HFFc6 (cell line): ENCODE measurements around the gene PDZRN4. TPM values are rescaled to one million over a fixed set of nuclear protein-coding genes. Genes with fewer than 3 reads are reported as not detected.
"Not testable (repeated sequence)": the region's sequence is repeated elsewhere in the genome, so short reads cannot be mapped to it uniquely, and the experiment has no call there.

Experiments
- DNase-seq: peaks from one replicate; pipeline ENCODE4 v3.0.0-alpha.2; 2018
- H3K27ac Mint-ChIP-seq: 2 replicates; pipeline ENCODE4 v1.8.0; 2020; ENCODE audit warnings: mild to moderate bottlenecking, mixed read lengths
- H3K27me3 Mint-ChIP-seq: 2 replicates; pipeline ENCODE4 v1.8.0; 2021; ENCODE audit warnings: mild to moderate bottlenecking, moderate library complexity, mixed read lengths; ENCODE audit not compliant: insufficient read depth
- H3K36me3 Mint-ChIP-seq: 2 replicates; pipeline ENCODE4 v1.8.0; 2021; ENCODE audit warnings: low read depth, mixed read lengths
- H3K4me1 Mint-ChIP-seq: 2 replicates; pipeline ENCODE4 v1.8.0; 2020; ENCODE audit warnings: low read depth, mixed read lengths
- H3K4me3 Mint-ChIP-seq: 2 replicates; pipeline ENCODE4 v1.8.0; 2020; ENCODE audit warnings: mild to moderate bottlenecking, moderate library complexity, mixed read lengths
- H3K9me3 Mint-ChIP-seq: 2 replicates; pipeline ENCODE4 v1.8.0; 2020; ENCODE audit warnings: mild to moderate bottlenecking, mixed read lengths
- CTCF ChIP-seq: fragments of 200-600 bp; sonication (generic); IDR thresholded peaks from 2 replicates; pipeline ENCODE4 v1.5.0; 2021; ENCODE audit warnings: antibody characterized with exemption, mild to moderate bottlenecking
- total RNA-seq, 6 experiments: library from RNA; stranded (reverse); fragmentation: NEBNext Ultra II Directional; extraction: Animal tissue kit (Norgen Biotek cat#: 25700); gene quantifications; 2 replicates in 1 of 6; 3 replicates in 5 of 6; pipeline ENCODE4 v1.2.3, GENCODE V29; 2021

PDZRN4 gene
- total RNA-seq, 6 experiments from 2014 or later: not detected

DNA sequence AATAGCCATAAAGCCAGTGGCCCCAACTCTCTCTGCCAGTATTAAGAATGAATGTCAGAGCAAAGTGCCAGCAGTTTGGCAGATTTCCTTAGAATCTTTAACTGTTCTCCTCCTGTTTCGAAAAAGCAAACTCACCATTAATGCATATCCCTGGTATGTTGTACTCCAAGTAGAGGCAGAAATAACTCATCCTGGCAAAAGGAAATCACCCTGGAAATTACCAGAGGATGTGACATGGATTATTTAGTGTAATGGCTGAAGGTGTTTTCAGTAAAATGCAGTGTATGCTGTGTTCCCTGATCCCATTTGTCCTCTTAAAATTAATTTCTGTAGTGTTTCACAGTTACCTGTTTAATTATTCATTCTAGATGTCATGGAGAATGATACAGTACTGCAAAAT lies 105.3 kb downstream of the PDZRN4 start:
- TF ChIP-seq CTCF: no peak
- no peaks in the 10 kb centered on the region for H3K36me3 Mint-ChIP-seq
- H3K4me3 Mint-ChIP-seq: no peak overlapping the region
- H3K9me3 Mint-ChIP-seq: peaks cover 16% of the 10 kb centered on the region
- no peaks in the 10 kb centered on the region for H3K27me3 Mint-ChIP-seq
- no peaks in the 10 kb centered on the region for H3K4me1 Mint-ChIP-seq
- DNase-seq: no peak
- H3K27ac Mint-ChIP-seq: no peak overlapping the region

- Mint-ChIP-seq H3K9me3 (peaks cover 18% of the 10 kb centered on the region), H3K4me3 (no peak overlapping the region), H3K36me3 (no peaks in the 10 kb centered on the region), H3K4me1 (no peaks in the 10 kb centered on the region), H3K27ac (no peak overlapping the region), H3K27me3 (no peaks in the 10 kb centered on the region)
- no peak for TF ChIP-seq CTCF
- no peak for DNase-seq
These were observed 114.9 kb downstream of the PDZRN4 start for GRCh38 chr12:41302979-41303403.

GRCh38 chr12:41304526-41304925 lies 116.4 kb downstream of the PDZRN4 start:
- Mint-ChIP-seq H3K9me3 (peaks cover 18% of the 10 kb centered on the region), H3K4me3 (no peak overlapping the region), H3K36me3 (no peaks in the 10 kb centered on the region), H3K27me3 (no peaks in the 10 kb centered on the region), H3K4me1 (no peaks in the 10 kb centered on the region), H3K27ac (no peak overlapping the region)
- no peak for TF ChIP-seq CTCF
- DNase-seq: no peak

DNA sequence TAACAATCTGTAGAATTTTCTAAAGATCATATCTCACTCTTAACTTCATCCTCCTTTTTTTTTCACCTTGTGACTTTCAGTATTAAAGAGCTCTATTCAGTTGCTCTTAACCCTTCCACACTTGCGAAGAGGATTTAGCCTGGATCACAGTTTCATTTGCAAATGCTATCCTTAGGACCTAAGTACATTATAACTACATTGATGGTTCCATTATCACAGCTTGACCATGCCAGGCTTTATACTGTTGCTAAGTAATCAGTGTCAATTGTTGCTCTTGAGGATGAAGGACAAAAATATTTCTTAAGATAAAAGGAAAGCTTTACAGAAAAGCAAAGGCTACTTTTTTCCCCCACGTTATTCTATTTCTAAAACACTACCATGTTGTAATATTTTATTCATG lies 122.2 kb downstream of the PDZRN4 start:
- Mint-ChIP-seq H3K9me3 (peaks cover 8% of the 10 kb centered on the region), H3K36me3 (no peaks in the 10 kb centered on the region), H3K27me3 (no peaks in the 10 kb centered on the region), H3K4me1 (no peaks in the 10 kb centered on the region), H3K4me3 (no peak overlapping the region), H3K27ac (no peak overlapping the region)
- TF ChIP-seq CTCF: no peak
- DNase-seq: no peak

DNA sequence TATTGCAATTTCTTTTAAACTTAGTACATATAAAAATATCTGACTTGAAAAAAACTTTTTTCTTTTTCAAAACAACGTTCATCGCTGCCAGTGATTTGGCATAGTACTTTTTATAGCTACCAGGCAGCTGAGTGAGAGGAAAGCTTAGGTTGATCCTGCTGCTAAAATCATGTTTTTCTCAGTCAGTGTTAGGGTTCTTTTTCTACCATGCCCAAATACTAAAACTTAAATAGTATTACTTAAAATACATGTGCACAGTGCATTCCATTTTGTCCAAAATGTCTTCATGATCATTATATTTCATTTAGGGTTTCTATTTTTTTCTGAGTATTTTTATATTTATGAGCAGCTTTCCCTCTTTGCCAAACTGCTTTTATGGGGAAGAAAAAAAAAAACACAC lies 123.8 kb downstream of the PDZRN4 start:
- DNase-seq: no peak
- no peak for TF ChIP-seq CTCF
- Mint-ChIP-seq H3K27ac (no peak overlapping the region), H3K9me3 (peaks cover 15% of the 10 kb centered on the region), H3K4me1 (no peaks in the 10 kb centered on the region), H3K27me3 (no peaks in the 10 kb centered on the region), H3K4me3 (no peak overlapping the region), H3K36me3 (no peaks in the 10 kb centered on the region)

GRCh38 chr12:41312451-41312850 lies 124.3 kb downstream of the PDZRN4 start:
- H3K27me3 Mint-ChIP-seq, DNase-seq, H3K27ac Mint-ChIP-seq, H3K4me1 Mint-ChIP-seq, H3K36me3 Mint-ChIP-seq, H3K4me3 Mint-ChIP-seq: not testable (repeated sequence)
- peaks cover 11% of the 10 kb centered on the region for H3K9me3 Mint-ChIP-seq
